CD4-positive, alpha-beta T cell (primary cell): ENCODE measurements around the gene CSF2RB. TPM values are rescaled to one million over a fixed set of nuclear protein-coding genes. Genes with fewer than 3 reads are reported as not detected.

ENCODE experiments used
- ATAC-seq: fragments of 200-7000 bp; cut with Tn5 transposase; one replicate; pipeline ENCODE4 v1.10.0; 2022; ENCODE audit warnings: mild to moderate bottlenecking; ENCODE audit not compliant: poor library complexity
- CTCF ChIA-PET: fragments of 350-600 bp; sonication (Branson Sonifier 250); formaldehyde crosslinking; loops from one replicate; lab custom pipeline; 2021; ENCODE audit warnings: antibody characterized with exemption, inconsistent platforms; lab: Charles Lee
- POLR2A ChIA-PET: fragments of 350-600 bp; sonication (Branson Sonifier 250); formaldehyde crosslinking; loops from one replicate; lab custom pipeline; 2021; ENCODE audit warnings: antibody characterized with exemption, inconsistent platforms; lab: Charles Lee
- DNase-seq, 14 experiments: peaks; one replicate each; pipeline ENCODE4 v3.0.0-alpha.2; 2013 to 2020; ENCODE audit warnings: mixed read lengths in 2 of 14
- H3K27ac ChIP-seq, 2 donors: one replicate each; pipeline versions ENCODE4 v1.5.1 to v1.7.0; 2013; ENCODE audit warnings: low read length in 2 of 2, low read depth in 1 of 2, mild to moderate bottlenecking in 1 of 2
- H3K27me3 ChIP-seq, 2 experiments: 1 replicate in 1 of 2; 2 replicates in 1 of 2; pipeline versions ENCODE4 v1.6.1 to v1.7.0; 2013; ENCODE audit warnings: low read length in 2 of 2, control low read depth in 1 of 2, mild to moderate bottlenecking in 1 of 2, moderate library complexity in 1 of 2; ENCODE audit not compliant: insufficient read depth in 2 of 2, control insufficient read depth in 1 of 2
- H3K36me3 ChIP-seq: one replicate; pipeline ENCODE4 v1.6.1; 2013; ENCODE audit warnings: low read length, control low read depth; ENCODE audit not compliant: insufficient read depth
- H3K4me1 ChIP-seq: one replicate; pipeline ENCODE4 v1.6.1; 2013; ENCODE audit warnings: low read length, control low read depth; ENCODE audit not compliant: insufficient read depth
- H3K4me3 ChIP-seq: one replicate; pipeline ENCODE4 v1.5.1; 2013; ENCODE audit warnings: mild to moderate bottlenecking, low read length, moderate library complexity
- H3K9me3 ChIP-seq, 2 experiments: 1 replicate in 1 of 2; 2 replicates in 1 of 2; pipeline versions ENCODE4 v1.6.1 to v1.7.0; 2013; ENCODE audit warnings: low read length in 2 of 2, mild to moderate bottlenecking in 2 of 2, control low read depth in 1 of 2, moderate library complexity in 1 of 2; ENCODE audit not compliant: control insufficient read depth in 1 of 2, insufficient read depth in 1 of 2
- H3K27ac Mint-ChIP-seq: one replicate; pipeline ENCODE4 v1.8.0; 2020; ENCODE audit warnings: mixed read lengths
- H3K27me3 Mint-ChIP-seq: one replicate; pipeline ENCODE4 v1.8.0; 2021; ENCODE audit warnings: mixed read lengths
- H3K36me3 Mint-ChIP-seq: one replicate; pipeline ENCODE4 v1.8.0; 2021; ENCODE audit warnings: low read depth, mixed read lengths
- H3K4me1 Mint-ChIP-seq: one replicate; pipeline ENCODE4 v1.8.0; 2021; ENCODE audit warnings: low read depth, mixed read lengths
- H3K4me3 Mint-ChIP-seq: one replicate; pipeline ENCODE4 v1.8.0; 2020; ENCODE audit warnings: mild to moderate bottlenecking, mixed read lengths
- H3K9me3 Mint-ChIP-seq: one replicate; pipeline ENCODE4 v1.8.0; 2020; ENCODE audit warnings: mixed read lengths
- CTCF ChIP-seq: fragments of 200-600 bp; IDR thresholded peaks from one replicate; pipeline ENCODE4 v1.8.0; 2022; ENCODE audit warnings: antibody characterized with exemption, mild to moderate bottlenecking
- intact Hi-C, 2 experiments: fragments of 100-400 bp; cut with DNase I in 1 of 2; cut with micrococcal nuclease in 1 of 2; formaldehyde crosslinking; loops; one replicate each; pipeline versions ENCODE4 v1.15.1 to v1.9.0; 2023 to 2025; cut with DNase I, micrococcal nuclease
- total RNA-seq, 174 experiments: library from RNA in 2 of 174; stranded (reverse) in 2 of 174; gene quantifications; one replicate each; pipeline ENCODE4 v1.2.3 and lab custom pipeline; 2021 to 2026

CSF2RB gene
- total RNA-seq, 2 experiments from 2014 or later, result 1.5 TPM

GRCh38 chr22:36951746-36952145 is 38.3 kb downstream of the CSF2RB start:
- CTCF ChIA-PET, result no interaction called here
- TF ChIP-seq CTCF, result no peak
- peaks cover under 1% of the 10 kb centered on the region for H3K9me3 Mint-ChIP-seq
- DNase-seq (no peak), ATAC-seq (no peak)
- no peak overlapping the region for H3K27ac Mint-ChIP-seq
- no peak overlapping the region for H3K27ac ChIP-seq
- no peak overlapping the region for H3K4me3 Mint-ChIP-seq
- intact Hi-C loops, result no loop called here
- H3K27me3 Mint-ChIP-seq, result peaks cover 16% of the 10 kb centered on the region
- H3K27me3 ChIP-seq, result no peaks in the 10 kb centered on the region
- POLR2A ChIA-PET, result no interaction called here
- H3K4me1 ChIP-seq, result no peaks in the 10 kb centered on the region
- no peaks in the 10 kb centered on the region for H3K36me3 ChIP-seq
- H3K4me1 Mint-ChIP-seq, result no peaks in the 10 kb centered on the region
- peaks cover 0 to under 1% of the 10 kb centered on the region in 2 experiments for H3K9me3 ChIP-seq
- H3K36me3 Mint-ChIP-seq, result no peaks in the 10 kb centered on the region
- no peak overlapping the region for H3K4me3 ChIP-seq

GRCh38 chr22:36953239-36954080 is 40.0 kb downstream of the CSF2RB start:
- H3K36me3 Mint-ChIP-seq, result no peaks in the 10 kb centered on the region
- ChIA-PET CTCF (no interaction called here), POLR2A (no interaction called here)
- H3K27me3 Mint-ChIP-seq, result peaks cover 16% of the 10 kb centered on the region
- H3K27me3 ChIP-seq, result no peaks in the 10 kb centered on the region
- H3K4me1 ChIP-seq, result no peaks in the 10 kb centered on the region
- H3K36me3 ChIP-seq, result no peaks in the 10 kb centered on the region
- H3K4me3 ChIP-seq, result no peak overlapping the region
- peaks cover 2% of the 10 kb centered on the region for H3K9me3 Mint-ChIP-seq
- no peak for TF ChIP-seq CTCF
- intact Hi-C loops, result no loop called here
- no peak for ATAC-seq
- no peak overlapping the region for H3K4me3 Mint-ChIP-seq
- no peak overlapping the region for H3K27ac Mint-ChIP-seq
- H3K9me3 ChIP-seq, result peaks cover 0 to 3% of the 10 kb centered on the region in 2 experiments
- H3K4me1 Mint-ChIP-seq, result no peaks in the 10 kb centered on the region
- H3K27ac ChIP-seq, result no peak overlapping the region
- DNase-seq, result no peak

GRCh38 chr22:36954251-36955014 is 41.0 kb downstream of the CSF2RB start:
- ChIA-PET POLR2A (no interaction called here), CTCF (no interaction called here)
- Histone ChIP-seq H3K9me3 (peaks cover 0 to 3% of the 10 kb centered on the region in 2 experiments), H3K27ac (no peak overlapping the region), H3K36me3 (no peaks in the 10 kb centered on the region), H3K27me3 (no peaks in the 10 kb centered on the region), H3K4me1 (no peaks in the 10 kb centered on the region), H3K4me3 (no peak overlapping the region)
- peaks cover 2% of the 10 kb centered on the region for H3K9me3 Mint-ChIP-seq
- intact Hi-C loops, result no loop called here
- H3K4me1 Mint-ChIP-seq, result no peaks in the 10 kb centered on the region
- H3K27ac Mint-ChIP-seq, result no peak overlapping the region
- no peak for TF ChIP-seq CTCF
- H3K27me3 Mint-ChIP-seq, result peaks cover 20% of the 10 kb centered on the region
- ATAC-seq (no peak), DNase-seq (no peak)
- H3K36me3 Mint-ChIP-seq, result no peaks in the 10 kb centered on the region
- no peak overlapping the region for H3K4me3 Mint-ChIP-seq
